ENCODE data around the gene RET. TPM values are rescaled to one million over a fixed set of nuclear protein-coding genes. Genes with fewer than 3 reads are reported as not detected.

Gene RET
- total and polyA plus RNA-seq, 9 donors, result 0.12 to 1.6 (median 0.75) TPM

- Histone ChIP-seq H3K27ac (no peak overlapping the region), H3K36me3 (no peaks in the 10 kb centered on the region), H3K4me1 (ENCODE audit: insufficient read depth) (no peaks in the 10 kb centered on the region), H3K4me3 (no peak overlapping the region), H3K27me3 (no peaks in the 10 kb centered on the region), H3K9me3 (no peaks in the 10 kb centered on the region)
- TF ChIP-seq EP300 (IDR thresholded peaks at IDR 0.05) (no peak), POLR2A (IDR thresholded peaks at IDR 0.05) (no peak), CTCF (IDR thresholded peaks at IDR 0.05) (no peak)
- intact Hi-C loops (cut with DNase I), result no loop called here
- WGBS, 3 donors, result 65 to 76% (median 66%) methylated on average over 8 of the region's 8 CpGs
- DNase-seq, result no peak
Observed at GRCh38 chr10:43090188-43090587, 13.3 kb downstream of the RET start.

GRCh38 chr10:43090664-43091063 is 13.8 kb downstream of the RET start:
- H3K9me3 ChIP-seq, result no peaks in the 10 kb centered on the region
- WGBS, 3 donors, result 81 to 87% (median 82%) methylated on average over 10 of the region's 10 CpGs
- H3K27me3 ChIP-seq, result no peaks in the 10 kb centered on the region
- TF ChIP-seq POLR2A (IDR thresholded peaks at IDR 0.05) (no peak), EP300 (IDR thresholded peaks at IDR 0.05) (no peak), CTCF (IDR thresholded peaks at IDR 0.05) (no peak)
- H3K4me1 ChIP-seq (ENCODE audit: insufficient read depth), result no peaks in the 10 kb centered on the region
- intact Hi-C loops (cut with DNase I), result no loop called here
- H3K36me3 ChIP-seq, result no peaks in the 10 kb centered on the region
- DNase-seq, result no peak
- H3K27ac ChIP-seq, result no peak overlapping the region
- no peak overlapping the region for H3K4me3 ChIP-seq

- Histone ChIP-seq H3K36me3 (no peaks in the 10 kb centered on the region), H3K4me1 (ENCODE audit: insufficient read depth) (no peaks in the 10 kb centered on the region), H3K27ac (no peak overlapping the region), H3K9me3 (no peaks in the 10 kb centered on the region), H3K4me3 (no peak overlapping the region), H3K27me3 (no peaks in the 10 kb centered on the region)
- no peak for DNase-seq
- TF ChIP-seq CTCF (IDR thresholded peaks at IDR 0.05), result no peak
- TF ChIP-seq EP300 (IDR thresholded peaks at IDR 0.05), result no peak
- no peak for TF ChIP-seq POLR2A (IDR thresholded peaks at IDR 0.05)
- 65 to 68% (median 67%) methylated on average over 3 of the region's 3 CpGs for WGBS, 3 donors
- intact Hi-C loops (cut with DNase I), result no loop called here
Observed at GRCh38 chr10:43091846-43092245, 15.0 kb downstream of the RET start.

- no peak overlapping the region for H3K4me3 ChIP-seq
- 30 to 32% (median 31%) methylated on average over 12 of the region's 12 CpGs for WGBS, 3 donors
- H3K9me3 ChIP-seq, result no peaks in the 10 kb centered on the region
- intact Hi-C loops (cut with DNase I), result no loop called here
- no peaks in the 10 kb centered on the region for H3K27me3 ChIP-seq
- H3K27ac ChIP-seq, result no peak overlapping the region
- H3K36me3 ChIP-seq, result no peaks in the 10 kb centered on the region
- no peak for DNase-seq
- TF ChIP-seq CTCF (IDR thresholded peaks at IDR 0.05), result no peak
- TF ChIP-seq POLR2A (IDR thresholded peaks at IDR 0.05), result no peak
- no peak for TF ChIP-seq EP300 (IDR thresholded peaks at IDR 0.05)
- no peaks in the 10 kb centered on the region for H3K4me1 ChIP-seq (ENCODE audit: insufficient read depth)
Observed at GRCh38 chr10:43093423-43094076, 16.7 kb downstream of the RET start.

Data from ovary (tissue), 9 donors.